Cerebellar nuclear complex (tissue), 1 donor: ENCODE results near the gene SUCO.

Experiments
- DNase-seq, 2 experiments: peaks; one replicate each; lab custom pipeline; 2025; lab: John Stamatoyannopoulos, UW

The SUCO gene

GRCh38 chr1:172517081-172517480 lies 15.9 kb upstream of the SUCO start:
- DNase-seq, result no peak

GRCh38 chr1:172517545-172517944 lies 15.4 kb upstream of the SUCO start:
- DNase-seq, result no peak

- DNase-seq, result no peak
These were observed 3.6 kb upstream of the SUCO start for GRCh38 chr1:172529304-172529703.

- DNase-seq, result no peak
These were observed 3.0 kb upstream of the SUCO start for GRCh38 chr1:172530000-172530399.

- no peak for DNase-seq
These were observed 1.4 kb upstream of the SUCO start for GRCh38 chr1:172531412-172532182.

- DNase-seq, result peak; percentile 85 to 89
These were observed 709 bp upstream of the SUCO start for GRCh38 chr1:172532183-172532699.

- peak in 1 of 2 experiments; percentile 14 for DNase-seq
These were observed 682 bp downstream of the SUCO start for GRCh38 chr1:172533513-172534151.

GRCh38 chr1:172536256-172536655 lies 3.3 kb downstream of the SUCO start:
- DNase-seq, result no peak

- no peak for DNase-seq
These were observed 4.4 kb downstream of the SUCO start for GRCh38 chr1:172537366-172537765.

- DNase-seq, result no peak
These were observed 5.0 kb downstream of the SUCO start for GRCh38 chr1:172537827-172538391.

- DNase-seq, result no peak
These were observed 7.7 kb downstream of the SUCO start for GRCh38 chr1:172540635-172541034.

GRCh38 chr1:172544481-172545104 lies 11.6 kb downstream of the SUCO start:
- no peak for DNase-seq

- no peak for DNase-seq
These were observed 12.6 kb downstream of the SUCO start for GRCh38 chr1:172545396-172546004.

- no peak for DNase-seq
These were observed 14.1 kb downstream of the SUCO start for GRCh38 chr1:172547071-172547470.

- no peak for DNase-seq
These were observed 16.8 kb downstream of the SUCO start for GRCh38 chr1:172549621-172550280.

GRCh38 chr1:172551279-172551678 lies 18.3 kb downstream of the SUCO start:
- no peak for DNase-seq

GRCh38 chr1:172554915-172555314 lies 22.0 kb downstream of the SUCO start:
- no peak for DNase-seq

- no peak for DNase-seq
These were observed 23.5 kb downstream of the SUCO start for GRCh38 chr1:172556461-172556860.

GRCh38 chr1:172557270-172557669 lies 24.3 kb downstream of the SUCO start:
- no peak for DNase-seq

GRCh38 chr1:172559572-172560210 lies 26.7 kb downstream of the SUCO start:
- no peak for DNase-seq

- DNase-seq, result no peak
These were observed 28.3 kb downstream of the SUCO start for GRCh38 chr1:172561252-172561651.
